AG08395 (cell line): ENCODE data around the gene PRDM16.
A peak's percentile ranks its signal among the peaks of the same experiment; 100 is the strongest.

Source experiments
- DNase-seq: peaks from one replicate; pipeline ENCODE4 v3.0.0; 2012; ENCODE audit warnings: mixed read lengths, low spot score

The PRDM16 gene

DNA sequence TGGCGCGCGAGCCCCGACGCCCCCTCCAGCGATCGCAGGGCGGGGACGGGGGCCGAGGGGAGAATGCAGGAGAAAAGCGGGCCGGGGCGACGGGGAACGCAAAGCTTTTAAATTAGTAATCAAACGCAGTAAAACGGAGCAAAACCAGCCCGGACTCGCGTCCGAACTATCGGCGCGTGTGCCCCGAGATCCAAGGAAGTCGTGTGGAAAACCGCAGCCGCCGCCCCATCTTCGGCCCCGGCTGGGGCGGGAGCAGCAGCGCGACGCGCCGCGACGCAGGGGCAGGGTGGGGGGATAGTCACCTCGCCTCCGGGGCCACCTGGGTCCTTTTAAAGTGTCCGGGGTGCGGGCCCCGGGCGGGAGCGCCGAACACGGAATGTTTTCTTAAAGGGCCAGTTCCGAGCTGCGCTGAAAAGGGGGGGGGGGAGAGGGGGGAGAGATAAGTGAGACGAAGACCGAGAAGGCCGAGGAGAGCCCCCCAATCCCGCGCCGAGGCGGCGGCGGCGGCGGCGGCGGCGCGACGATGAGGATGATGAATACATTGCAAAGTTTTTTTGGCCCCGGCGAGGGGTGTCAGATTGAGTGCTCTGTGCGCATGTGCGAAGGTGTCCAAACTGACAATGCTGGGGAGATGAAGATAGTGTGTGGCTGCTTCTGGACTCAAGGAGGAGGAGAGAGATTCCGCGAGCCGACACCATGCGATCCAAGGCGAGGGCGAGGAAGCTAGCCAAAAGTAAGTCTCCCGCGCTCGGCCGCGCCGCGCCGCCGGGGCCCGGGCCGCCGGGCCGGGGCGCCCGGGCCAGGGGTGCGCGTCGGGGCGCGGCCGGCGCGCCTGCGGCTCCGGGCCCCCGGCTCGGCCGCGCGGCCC lies at the start of gene PRDM16:
TSS of gene PRDM16 (plus strand) at position 640 of the 868 bp plus-strand sequence. CDS start at position 697, 57 bp downstream.
- peak; percentile 60 for DNase-seq

DNA sequence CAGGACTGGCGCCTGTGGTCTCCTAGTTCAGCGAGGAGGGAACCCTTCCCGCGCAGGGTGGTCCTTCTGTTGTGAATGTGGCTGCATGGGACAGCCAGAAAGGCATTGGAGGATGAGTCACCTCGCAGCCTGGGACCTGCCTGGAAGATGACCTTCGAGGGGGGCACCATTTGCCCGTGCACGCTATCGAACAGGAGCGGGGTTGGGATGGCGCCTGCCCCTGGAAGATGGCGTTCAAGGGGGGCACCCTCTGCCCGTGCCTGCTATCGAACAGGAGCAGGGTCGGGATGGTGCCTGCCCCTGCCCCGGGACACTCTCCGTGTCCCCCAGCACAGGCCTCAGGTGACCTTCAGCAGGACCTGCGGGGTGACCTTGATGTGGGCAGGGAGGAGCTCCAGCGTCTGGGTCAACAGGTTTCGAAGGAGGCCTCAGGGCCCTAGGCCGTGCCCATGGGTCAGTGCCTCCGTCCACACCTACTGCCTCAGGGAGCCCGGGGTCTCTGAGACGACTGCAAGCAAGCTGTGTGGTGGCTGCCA lies 49.4 kb upstream of the PRDM16 start:
- DNase-seq, result no peak

DNA sequence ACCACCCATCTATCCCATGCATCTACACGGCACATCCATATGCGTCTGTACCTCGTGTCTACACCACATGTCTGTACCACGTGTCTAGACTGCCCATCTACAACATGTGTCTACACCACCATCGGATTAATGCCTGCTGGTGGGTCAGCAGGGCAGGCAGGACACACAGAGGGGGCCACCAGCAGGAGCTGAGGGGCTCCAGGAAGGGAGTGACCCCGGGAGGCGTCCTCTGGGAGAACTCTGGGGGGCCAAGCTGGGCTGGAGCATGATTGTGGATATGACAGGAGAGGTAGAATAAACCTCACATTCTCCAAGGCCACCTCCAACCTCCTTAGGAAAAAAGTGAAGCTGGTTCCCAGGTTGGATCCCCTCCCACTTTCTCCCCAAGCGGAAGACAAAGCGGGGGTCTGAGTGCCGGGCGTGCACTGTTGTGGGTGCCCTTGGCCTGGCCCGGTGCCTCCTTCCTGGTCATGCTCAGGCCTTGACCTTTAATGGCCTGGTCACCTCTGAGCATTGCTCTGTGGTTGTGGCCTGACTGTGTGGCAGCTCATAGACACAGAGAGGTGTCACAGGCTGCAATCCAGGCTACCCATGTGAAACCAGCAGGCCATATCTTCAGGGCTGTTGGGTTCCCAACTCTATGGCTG lies 48.6 kb upstream of the PRDM16 start:
- DNase-seq, result no peak

DNA sequence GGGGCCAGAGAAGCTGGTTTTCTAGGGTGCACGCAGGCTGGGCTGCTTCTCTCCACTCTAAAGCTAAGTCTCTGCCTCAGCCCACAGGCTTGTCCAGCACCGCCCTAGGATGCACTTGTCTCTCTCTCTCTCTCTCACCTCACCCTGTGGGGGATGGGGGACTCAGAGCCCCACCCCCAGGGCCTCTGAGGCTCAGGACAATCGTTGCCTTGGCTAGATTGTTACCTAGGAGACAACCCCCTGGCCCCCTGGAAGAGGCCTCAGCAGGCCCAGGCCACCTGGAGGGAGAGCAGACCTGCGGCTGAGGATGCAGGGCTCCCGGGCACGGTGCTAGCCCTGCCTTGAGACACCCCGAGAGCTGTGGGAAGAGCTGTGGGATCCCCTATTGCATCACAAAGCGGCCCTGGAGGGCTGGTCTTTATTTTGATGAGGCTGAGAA lies 47.8 kb upstream of the PRDM16 start, which contains the start of gene ACTRT2:
TSS of gene ACTRT2 (plus strand) at position 235 of the 439 bp plus-strand sequence. CDS start 220 bp downstream, outside the sequence.
- no peak for DNase-seq

DNA sequence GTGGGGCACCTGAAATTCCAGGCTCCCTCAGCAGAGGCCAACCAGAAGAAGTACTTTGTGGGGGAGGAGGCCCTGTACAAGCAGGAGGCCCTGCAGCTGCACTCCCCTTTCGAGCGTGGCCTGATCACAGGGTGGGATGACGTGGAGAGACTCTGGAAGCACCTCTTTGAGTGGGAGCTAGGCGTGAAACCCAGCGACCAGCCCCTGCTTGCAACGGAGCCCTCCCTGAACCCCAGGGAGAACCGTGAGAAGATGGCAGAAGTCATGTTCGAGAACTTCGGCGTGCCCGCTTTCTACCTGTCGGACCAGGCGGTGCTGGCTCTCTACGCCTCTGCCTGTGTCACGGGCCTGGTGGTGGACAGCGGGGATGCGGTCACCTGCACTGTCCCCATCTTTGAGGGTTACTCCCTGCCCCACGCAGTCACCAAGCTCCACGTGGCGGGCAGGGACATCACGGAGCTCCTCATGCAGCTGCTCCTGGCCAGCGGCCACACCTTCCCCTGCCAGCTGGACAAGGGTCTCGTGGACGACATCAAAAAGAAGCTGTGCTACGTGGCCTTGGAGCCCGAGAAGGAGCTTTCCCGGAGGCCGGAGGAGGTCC lies 47.1 kb upstream of the PRDM16 start:
- no peak for DNase-seq

DNA sequence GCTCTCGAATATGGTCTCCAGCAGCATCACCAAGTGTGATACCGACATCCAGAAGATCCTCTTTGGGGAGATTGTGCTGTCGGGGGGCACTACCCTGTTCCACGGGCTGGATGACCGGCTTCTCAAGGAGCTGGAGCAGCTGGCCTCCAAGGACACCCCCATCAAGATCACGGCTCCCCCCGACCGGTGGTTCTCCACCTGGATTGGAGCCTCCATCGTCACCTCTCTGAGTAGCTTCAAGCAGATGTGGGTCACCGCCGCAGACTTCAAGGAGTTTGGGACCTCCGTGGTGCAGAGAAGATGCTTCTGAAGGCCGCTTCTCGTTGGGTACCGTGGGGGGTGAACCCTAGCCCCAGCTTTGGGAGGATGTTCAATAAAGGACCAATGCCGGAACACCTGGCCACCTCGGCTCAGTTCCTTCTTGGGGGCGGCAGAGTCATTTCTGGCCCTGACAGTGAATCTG lies 46.5 kb upstream of the PRDM16 start:
- DNase-seq, result no peak

DNA sequence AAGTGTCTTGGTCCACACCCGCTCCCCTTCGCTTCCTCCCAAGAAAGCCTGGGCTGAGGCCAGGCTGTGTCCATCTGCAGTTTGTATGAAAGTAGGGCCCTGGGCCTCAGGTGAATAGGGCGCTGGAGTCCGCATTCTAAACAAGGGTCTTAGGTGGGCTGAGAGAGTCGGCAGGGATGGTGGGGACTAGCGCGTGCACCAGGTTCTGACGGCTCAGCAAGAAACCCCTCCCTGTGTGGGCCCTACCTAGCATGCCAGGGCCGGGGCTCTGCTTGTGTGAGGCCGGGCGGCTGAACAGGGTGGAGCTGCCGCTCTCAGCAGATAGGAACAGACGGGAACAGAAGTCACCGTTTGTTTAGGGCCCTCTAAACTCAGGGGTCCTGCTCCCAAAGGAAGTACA lies 46.0 kb upstream of the PRDM16 start:
- DNase-seq, result no peak

DNA sequence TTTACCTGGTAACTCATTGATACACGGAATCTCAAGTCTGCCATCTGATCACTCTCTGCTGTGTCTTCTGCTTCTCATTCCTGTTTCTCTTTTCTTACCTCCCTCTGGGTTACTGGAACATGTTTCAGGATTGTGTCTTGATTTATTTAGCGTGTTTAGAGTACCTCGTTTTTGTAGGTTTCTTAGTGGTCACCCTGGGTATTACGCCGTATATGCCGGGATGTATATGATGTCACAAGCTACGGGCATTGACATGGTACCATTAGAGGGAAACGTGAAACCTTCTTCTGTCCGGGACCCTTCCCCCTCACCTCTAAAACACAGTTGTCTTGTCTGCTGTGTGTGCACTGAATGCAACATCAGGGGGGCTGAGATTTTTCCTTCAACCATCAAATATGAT lies 45.0 kb upstream of the PRDM16 start:
- no peak for DNase-seq

DNA sequence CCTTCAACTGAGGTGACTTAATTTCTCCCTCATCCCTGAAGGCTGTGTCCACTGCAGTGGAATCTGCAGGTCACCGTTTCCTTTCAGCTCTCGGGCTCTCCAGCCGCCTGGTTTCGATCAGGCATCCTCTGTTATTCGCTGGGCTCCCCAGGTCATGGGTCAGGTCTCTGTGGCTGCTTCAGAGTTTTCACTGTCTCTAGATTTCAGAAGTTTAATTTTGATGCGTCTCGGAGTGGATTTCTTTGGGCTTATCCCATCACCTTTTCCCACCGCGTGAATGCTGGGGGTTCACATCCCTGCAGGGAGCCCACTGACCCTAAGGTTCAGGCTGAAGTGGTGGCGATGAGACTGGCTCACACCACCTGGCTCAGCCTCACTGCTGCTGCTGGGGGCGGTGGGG lies 44.4 kb upstream of the PRDM16 start:
- DNase-seq, result no peak

DNA sequence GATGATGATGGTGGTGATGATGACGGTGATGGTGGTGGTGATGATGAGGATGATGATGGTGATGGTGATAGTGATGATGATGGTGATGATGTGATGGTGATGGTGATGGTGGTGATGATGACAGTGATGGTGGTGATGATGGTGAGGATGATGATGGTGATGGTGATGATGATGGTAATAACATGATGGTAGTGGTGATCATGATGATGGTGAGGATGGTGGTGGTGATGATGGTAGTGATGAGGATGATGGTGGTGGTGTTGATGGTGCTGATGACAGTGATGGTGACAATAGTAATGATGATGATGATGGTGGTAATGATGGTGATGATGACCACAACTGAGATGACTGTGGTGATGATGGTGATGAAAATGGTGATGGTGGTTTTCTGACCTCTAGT lies 42.9 kb upstream of the PRDM16 start:
- DNase-seq, result no peak

DNA sequence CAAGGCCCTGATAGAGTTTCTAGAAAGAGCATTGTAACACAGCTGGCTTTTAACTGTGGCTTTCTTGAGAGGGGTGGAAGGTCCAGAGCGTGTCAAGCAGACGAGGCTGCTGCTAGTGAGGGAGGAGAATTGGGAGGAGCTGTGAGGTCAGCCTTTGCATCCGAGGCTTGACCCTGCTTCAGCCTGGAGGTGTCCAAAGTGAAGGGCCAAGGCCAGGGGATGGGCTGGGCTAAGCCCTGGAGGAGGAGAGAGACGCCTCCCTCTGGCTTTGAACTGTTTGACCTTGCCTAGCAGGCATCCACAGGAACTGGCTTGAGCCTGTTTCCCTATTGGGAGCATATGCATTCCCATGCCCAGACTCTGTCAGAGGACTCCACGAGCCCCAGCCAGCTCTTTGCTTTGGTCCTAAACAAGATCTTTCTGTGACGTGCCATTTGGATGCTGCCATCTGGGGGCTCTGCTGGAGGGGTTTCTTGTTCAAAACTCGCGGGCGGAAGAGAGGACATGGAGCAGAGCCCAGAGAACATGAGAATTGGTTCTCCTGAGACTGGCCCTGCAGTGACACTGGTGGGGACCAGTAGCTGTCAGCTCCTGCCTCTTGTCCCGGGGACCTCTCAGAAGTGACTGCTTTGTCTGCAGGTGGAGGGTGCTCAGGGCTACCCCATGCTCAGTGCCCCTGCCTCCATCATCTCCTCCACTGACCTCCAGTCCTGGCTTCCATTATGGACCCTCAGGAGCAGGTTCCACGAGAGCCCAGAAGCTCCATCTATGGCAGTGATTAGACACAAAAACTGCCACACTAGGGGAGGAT lies 42.2 kb upstream of the PRDM16 start:
- no peak for DNase-seq

DNA sequence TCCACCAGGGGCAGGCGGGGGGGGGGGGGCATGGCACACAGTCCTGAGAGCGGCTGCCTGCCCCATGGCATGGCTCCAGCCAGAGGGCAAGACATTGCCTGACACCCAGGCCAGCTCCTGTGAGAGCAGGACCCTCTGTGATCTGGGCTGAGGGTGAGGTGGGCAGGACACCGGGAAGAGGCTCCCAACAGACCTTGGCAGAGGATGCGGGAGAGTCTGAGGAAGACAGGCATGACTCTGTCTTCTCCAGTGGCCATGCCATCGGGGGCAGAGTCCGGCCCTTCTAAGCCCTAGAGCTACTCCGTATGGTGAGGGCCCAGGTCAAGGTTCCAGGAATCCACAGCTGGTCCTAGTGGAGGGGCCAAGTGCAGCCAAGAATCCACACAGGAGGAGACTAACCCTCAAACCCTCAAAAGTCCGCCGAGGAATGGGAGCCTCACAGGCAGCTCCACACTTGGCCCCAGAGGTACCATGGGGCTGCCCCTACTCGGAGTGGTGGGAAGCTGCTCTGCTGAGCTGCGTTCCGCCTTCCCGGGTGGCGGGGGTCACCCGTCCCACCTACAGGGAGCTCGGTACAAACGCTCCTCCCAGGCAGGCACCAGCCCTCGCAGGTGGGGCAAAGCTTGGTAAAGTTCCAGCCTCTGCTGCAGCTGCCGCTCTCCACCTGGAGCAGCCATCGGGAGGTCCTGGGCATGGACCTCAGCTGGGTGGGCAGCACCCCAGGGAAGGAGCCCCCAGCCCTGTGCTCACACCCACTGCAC lies 41.2 kb upstream of the PRDM16 start:
- no peak for DNase-seq

DNA sequence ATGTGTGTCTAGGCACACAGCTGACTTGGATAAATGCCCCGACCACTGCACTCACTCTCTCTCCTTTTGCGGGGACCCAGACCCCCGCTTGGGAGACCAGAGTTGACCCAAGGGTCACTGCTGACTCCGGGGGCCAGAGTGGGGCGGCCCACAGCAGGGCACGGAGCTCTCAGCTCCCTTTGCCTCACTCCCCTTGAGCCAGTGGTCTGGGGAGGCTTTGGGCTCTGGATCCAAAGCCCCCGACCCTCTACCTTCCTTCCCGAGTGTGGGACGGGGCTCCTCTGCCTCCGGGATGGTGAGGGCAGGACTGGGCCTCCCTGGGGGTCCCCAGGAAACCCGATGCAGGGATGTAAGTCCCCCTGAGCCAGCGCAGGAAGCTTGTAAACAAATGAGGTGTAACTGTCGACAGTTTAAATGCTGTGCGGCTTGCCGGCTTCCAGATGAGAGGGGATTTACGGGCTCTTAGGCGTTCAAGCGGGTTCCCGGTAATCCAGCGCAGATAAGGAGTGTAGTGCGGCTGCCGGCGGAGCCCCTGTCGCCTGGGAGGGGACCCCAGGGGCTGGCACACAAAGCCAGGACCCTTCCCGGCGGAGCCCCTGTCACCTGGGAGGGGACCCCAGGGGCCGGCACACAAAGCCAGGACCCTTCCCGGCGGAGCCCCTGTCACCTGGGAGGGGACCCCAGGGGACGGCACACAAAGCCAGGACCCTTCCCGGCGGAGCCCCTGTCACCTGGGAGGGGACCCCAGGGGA lies 40.3 kb upstream of the PRDM16 start:
- DNase-seq, result no peak

DNA sequence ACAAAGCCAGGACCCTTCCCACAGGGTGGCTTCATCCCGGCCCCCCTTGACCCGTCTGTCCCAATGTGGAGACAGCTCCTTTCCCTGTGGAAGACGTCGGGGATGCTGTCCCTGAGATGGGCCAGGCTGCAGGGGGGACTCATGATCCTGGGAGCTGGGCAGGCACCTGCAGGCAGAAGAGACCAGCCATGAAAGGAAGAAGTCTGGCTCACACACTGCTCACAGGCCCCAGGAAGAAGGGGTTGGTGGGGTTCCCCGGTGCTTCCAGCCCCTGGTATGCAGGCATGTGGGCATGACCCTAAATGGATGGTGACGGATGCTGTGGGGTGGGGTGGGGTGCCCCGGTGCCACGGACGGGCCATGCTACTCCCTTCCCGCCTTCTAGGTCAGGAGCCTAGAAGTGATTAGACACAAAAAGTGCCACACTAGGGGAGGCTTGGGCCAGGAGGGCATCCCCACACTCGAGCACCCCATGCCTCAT lies 39.5 kb upstream of the PRDM16 start:
- no peak for DNase-seq

DNA sequence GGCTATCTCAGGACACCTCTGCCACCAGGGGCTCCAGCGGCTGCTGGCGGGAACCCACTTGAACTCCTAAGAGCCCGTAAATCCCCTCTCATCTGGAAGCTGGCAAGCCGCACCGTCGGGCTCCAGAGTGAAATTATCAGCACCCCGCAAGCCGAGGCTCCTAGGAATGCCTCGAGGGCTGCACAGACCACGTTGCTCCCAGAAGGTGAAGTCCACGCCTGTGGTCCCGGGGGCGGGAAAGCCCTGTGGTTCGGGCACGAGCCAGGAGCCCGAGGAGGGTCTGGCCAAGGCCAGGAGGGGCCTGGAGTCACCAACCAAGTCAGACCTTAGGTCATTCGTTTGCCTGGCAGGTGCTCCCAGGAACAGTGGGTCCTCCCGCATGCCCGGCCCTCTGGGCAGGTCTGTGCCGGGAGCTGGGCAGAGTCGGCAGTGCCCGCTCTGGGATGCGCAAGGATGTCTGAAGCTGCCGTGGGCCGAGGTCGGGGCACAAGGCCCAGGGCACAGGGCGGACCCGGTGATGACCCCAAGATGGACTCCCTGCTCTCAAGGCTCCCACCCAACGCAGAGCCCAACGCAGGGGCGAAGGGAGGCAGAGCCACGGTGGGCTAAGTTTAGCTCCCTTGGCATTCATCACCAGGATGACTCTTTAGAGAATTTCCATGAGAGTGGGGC lies 38.9 kb upstream of the PRDM16 start:
- no peak for DNase-seq

DNA sequence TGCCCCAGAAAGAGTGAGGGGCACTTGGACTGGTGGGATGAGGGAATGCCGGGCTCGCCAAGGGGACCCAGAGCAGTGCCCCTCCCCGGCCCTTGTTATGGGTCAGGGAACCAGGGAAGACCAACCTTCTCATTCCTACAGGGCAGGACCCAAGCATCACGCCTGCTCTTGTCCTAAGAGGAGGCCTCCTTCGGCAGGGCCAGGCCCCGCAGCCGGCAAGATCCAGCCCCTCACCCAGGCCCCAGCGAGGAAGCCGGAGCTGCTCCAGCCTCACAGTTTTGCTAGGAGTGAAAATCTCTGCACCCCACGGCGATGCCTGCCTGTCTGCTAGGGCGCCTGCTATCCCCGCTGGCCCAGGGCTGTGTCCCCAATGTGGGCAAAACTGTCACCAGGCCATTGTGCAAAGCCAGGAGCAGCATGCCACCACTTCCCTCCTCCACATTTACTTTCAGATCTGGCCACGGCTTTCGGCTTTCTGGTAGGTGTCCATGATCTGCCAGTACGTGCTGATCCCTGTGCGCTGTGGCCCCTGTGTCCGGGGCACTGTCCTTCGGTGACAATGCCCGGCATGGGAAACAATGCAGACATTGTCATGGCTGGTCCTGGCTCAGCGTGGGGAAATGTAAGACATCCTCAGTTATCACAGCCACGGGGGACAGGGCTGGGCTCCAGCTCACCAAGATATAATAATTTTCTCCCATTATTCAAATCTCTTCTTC lies 38.2 kb upstream of the PRDM16 start:
- no peak for DNase-seq

DNA sequence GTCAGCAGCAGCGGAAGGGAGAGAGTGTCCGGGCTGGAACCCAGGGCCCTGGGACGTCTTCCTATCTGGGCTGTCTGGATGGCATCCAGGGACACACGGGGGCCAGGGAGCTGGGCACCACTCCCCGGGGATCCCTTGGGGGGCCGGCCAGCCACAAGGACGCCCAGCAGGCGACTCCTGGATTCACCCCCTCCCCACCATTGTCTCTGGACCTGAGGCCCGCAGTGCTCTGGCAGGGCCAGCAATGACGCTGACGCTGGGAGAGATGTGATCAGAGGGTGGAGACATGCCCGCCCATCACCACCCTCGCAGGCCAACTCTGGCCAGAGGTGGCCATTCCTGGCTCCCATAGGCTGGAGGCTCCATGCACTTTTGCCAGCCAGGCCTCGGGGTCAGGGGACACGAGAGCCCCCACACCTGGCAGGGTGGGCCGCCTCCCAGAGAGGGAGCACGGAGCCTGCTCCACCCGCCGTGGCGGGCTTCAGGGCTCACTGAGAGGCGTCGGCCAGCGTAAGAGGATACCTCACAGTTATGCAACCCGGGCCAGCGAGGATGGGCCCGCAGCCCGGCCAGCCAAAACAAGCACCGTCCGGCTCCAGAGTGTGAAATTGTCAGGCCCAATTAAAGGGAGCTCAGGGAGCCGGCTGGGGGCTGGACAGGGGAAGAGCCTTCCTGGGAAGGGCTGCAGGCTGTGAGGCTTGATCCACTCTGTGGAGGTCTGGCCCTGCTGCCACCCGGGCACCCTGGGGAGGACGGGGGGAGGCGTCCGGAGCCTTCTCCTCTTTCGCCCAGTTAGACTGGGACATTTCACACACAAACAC lies 37.4 kb upstream of the PRDM16 start:
- no peak for DNase-seq
